GM13977 (cell line): ENCODE data around the gene TRIB2.

Experiments
- DNase-seq: peaks from one replicate; pipeline ENCODE4 v3.0.0; 2012; ENCODE audit warnings: low spot score
- in situ Hi-C: fragments of 300-500 bp; cut with MboI; formaldehyde crosslinking; loops from one replicate; pipeline ENCODE4 v1.12.0; 2022; ENCODE audit warnings: low sequenced_read_pairs, low pct_unique_long_range_greater_than_20kb, mixed read lengths, inconsistent platforms; ENCODE audit not compliant: unreplicated experiment
- TF ChIP-seq, protein P1 (sequence below): IDR thresholded peaks from 2 replicates; pipeline ENCODE4 v1.5.1; 2012; ENCODE audit warnings: mild to moderate bottlenecking, control low read depth; ENCODE audit not compliant: insufficient read depth; ENCODE audit errors: extremely low read depth, missing control alignments

Gene TRIB2

GRCh38 chr2:12694990-12695774 is 21.6 kb upstream of the TRIB2 start:
- in situ Hi-C loops, result no loop called here
- TF ChIP-seq, protein P1, sequence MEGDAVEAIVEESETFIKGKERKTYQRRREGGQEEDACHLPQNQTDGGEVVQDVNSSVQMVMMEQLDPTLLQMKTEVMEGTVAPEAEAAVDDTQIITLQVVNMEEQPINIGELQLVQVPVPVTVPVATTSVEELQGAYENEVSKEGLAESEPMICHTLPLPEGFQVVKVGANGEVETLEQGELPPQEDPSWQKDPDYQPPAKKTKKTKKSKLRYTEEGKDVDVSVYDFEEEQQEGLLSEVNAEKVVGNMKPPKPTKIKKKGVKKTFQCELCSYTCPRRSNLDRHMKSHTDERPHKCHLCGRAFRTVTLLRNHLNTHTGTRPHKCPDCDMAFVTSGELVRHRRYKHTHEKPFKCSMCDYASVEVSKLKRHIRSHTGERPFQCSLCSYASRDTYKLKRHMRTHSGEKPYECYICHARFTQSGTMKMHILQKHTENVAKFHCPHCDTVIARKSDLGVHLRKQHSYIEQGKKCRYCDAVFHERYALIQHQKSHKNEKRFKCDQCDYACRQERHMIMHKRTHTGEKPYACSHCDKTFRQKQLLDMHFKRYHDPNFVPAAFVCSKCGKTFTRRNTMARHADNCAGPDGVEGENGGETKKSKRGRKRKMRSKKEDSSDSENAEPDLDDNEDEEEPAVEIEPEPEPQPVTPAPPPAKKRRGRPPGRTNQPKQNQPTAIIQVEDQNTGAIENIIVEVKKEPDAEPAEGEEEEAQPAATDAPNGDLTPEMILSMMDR, result no peak
- peak; percentile 22 for DNase-seq

DNA sequence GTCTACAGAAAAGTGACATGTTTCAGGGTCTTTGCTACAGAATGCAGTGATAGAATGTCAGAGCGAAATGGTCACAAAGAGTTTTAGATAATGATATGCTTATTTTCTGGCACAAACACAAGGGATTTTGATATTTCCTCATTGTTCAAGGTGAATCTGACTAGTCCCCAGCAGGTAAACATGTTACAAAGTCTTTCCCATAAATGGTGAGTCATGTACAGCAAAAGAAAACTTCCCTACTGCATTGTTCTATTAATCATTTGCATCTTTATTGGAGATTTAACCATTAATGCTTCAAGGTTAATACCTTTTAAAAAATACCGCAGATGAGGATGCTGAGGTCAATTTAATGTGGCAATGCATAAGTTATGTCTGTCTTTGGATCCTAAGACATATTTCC is 19.1 kb upstream of the TRIB2 start:
- TF ChIP-seq, protein P1, result no peak
- no peak for DNase-seq
- in situ Hi-C loops, result no loop called here

- in situ Hi-C loops, result loop anchor here (25.0 kb wide), 1 partner anchor 864 kb away; no protein-coding TSS in a partner anchor
- TF ChIP-seq, protein P1, result no peak
These were observed 15.7 kb upstream of the TRIB2 start for GRCh38 chr2:12700989-12701388.

DNA sequence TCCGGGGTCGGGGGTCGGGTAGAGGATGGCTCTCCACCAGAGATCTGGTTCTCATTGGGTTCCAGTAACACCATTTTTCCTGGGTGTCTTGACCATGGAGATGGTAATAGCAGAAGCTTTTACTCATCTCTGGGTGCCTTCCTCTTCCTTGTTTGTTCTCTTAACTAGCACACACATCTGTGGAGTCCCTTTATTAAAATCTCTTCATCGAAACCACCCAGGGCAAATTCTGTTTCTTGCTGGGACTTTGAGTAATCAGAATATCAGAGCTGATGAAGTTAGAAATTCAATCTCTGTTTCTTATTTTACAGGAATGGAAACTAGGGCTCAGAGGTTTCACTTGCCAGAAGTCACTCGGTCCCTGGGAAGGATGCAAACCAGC is 15.0 kb upstream of the TRIB2 start:
- TF ChIP-seq, protein P1, result no peak
- in situ Hi-C loops, result loop anchor here (25.0 kb wide), 1 partner anchor 864 kb away; no protein-coding TSS in a partner anchor
- DNase-seq, result no peak

More at GRCh38 chr2:12700989-12701388, 15.7 kb upstream of the TRIB2 start:
- DNase-seq, result no peak

GRCh38 chr2:12702168-12703121 is 14.3 kb upstream of the TRIB2 start:
- in situ Hi-C loops, result loop anchor here (25.0 kb wide), 1 partner anchor 865 kb away; no protein-coding TSS in a partner anchor
- DNase-seq, result no peak

GRCh38 chr2:12704378-12704777 is 12.4 kb upstream of the TRIB2 start:
- DNase-seq, result no peak
- in situ Hi-C loops, result loop anchor here (25.0 kb wide), 1 partner anchor 867 kb away; no protein-coding TSS in a partner anchor
- TF ChIP-seq, protein P1, result no peak

More at GRCh38 chr2:12702168-12703121, 14.3 kb upstream of the TRIB2 start:
- TF ChIP-seq, protein P1, result no peak
